Breast epithelium (tissue), 4 donors: ENCODE measurements around the gene PTCD2. TPM values are rescaled to one million over a fixed set of nuclear protein-coding genes. Genes with fewer than 3 reads are reported as not detected.

Source experiments
- DNase-seq, 2 donors: peaks; one replicate each; pipeline ENCODE4 v3.0.0-alpha.2; 2019; ENCODE audit warnings: low spot score in 2 of 2
- H3K27ac ChIP-seq, 2 donors: fragments of 200-600 bp; sonication (generic) in 1 of 2; one replicate each; pipeline ENCODE4 v1.5.1; 2016 to 2019; ENCODE audit warnings: mild to moderate bottlenecking in 1 of 2
- H3K27me3 ChIP-seq, 2 donors: fragments of 200-600 bp; sonication (generic) in 1 of 2; one replicate each; pipeline versions ENCODE4 v1.5.1 to v1.6.0; 2017 to 2019; ENCODE audit warnings: control low read depth in 1 of 2, mild to moderate bottlenecking in 1 of 2
- H3K36me3 ChIP-seq: fragments of 200-600 bp; one replicate; pipeline ENCODE4 v1.5.1; 2019
- H3K4me1 ChIP-seq, 2 donors: fragments of 200-600 bp; sonication (generic); one replicate each; pipeline ENCODE4 v1.5.1; 2016 to 2019; ENCODE audit warnings: control low read depth in 1 of 2
- H3K4me3 ChIP-seq, 3 donors: fragments of 200-600 bp; sonication (generic); 1 replicate in 2 of 3; 2 replicates in 1 of 3; pipeline ENCODE4 v1.5.1; 2016 to 2019; ENCODE audit warnings: mild to moderate bottlenecking in 3 of 3, moderate library complexity in 2 of 3
- H3K9me3 ChIP-seq, 2 donors: fragments of 200-600 bp; sonication (generic) in 1 of 2; one replicate each; pipeline ENCODE4 v1.5.1; 2016 to 2019; ENCODE audit warnings: control low read depth in 1 of 2
- POLR2A ChIP-seq: fragments of 450-650 bp; IDR thresholded peaks from one replicate; pipeline ENCODE4 v1.6.1; 2016; ENCODE audit warnings: antibody characterized with exemption, mild to moderate bottlenecking, moderate library complexity
- POLR2AphosphoS5 ChIP-seq, 3 donors: sonication (generic); formaldehyde crosslinking; IDR thresholded peaks; one replicate each; pipeline ENCODE4 v1.6.1; 2017; ENCODE audit warnings: antibody characterized with exemption in 3 of 3
- intact Hi-C: fragments of 100-400 bp; cut with DNase I; formaldehyde crosslinking; loops from one replicate; pipeline ENCODE4 v1.15.1; 2023; ENCODE audit warnings: low total_unique reads
- total RNA-seq, 3 donors: library from RNA; depleted of rRNA; stranded (reverse); fragments of >200 nt; gene quantifications; one replicate each; pipeline ENCODE4 v1.1.0, GENCODE V29; 2016
- TF ChIP-seq, protein P1 (sequence below), 3 donors: fragments of 450-650 bp; IDR thresholded peaks; one replicate each; pipeline ENCODE4 v1.5.1; 2016 to 2017; ENCODE audit warnings: antibody characterized with exemption in 3 of 3, mild to moderate bottlenecking in 3 of 3, moderate library complexity in 3 of 3

PTCD2 gene
- total RNA-seq, 3 donors from 2014 or later, result 5.6 to 10.1 (median 7.5) TPM

DNA sequence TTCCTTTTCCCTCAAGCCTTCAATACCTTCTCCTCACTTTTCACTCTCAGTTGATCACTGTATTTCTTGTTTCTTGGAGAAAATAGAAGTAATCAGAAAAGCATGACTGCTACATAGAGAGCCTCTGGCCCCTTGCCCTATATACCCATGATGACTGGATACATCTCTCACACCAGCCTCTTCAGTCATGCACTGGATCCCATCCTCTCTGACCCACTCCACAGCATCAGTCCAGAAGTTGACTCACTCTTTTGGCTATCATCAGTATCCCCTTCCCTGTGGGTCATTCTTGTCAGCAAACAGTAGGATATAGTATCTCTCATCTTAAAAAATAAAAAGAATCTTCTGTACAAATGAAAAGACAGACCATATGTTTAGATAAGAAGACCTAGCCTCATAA, 32.9 kb downstream of the PTCD2 start:
- Histone ChIP-seq H3K4me1 (no peaks in the 10 kb centered on the region), H3K27me3 (no peaks in the 10 kb centered on the region), H3K4me3 (no peak overlapping the region), H3K27ac (no peak overlapping the region), H3K9me3 (no peaks in the 10 kb centered on the region), H3K36me3 (no peaks in the 10 kb centered on the region)
- no peak for DNase-seq
- intact Hi-C loops, result no loop called here
- TF ChIP-seq POLR2A (no peak), POLR2AphosphoS5 (IDR thresholded peaks at IDR 0.05) (no peak)
- TF ChIP-seq, protein P1, sequence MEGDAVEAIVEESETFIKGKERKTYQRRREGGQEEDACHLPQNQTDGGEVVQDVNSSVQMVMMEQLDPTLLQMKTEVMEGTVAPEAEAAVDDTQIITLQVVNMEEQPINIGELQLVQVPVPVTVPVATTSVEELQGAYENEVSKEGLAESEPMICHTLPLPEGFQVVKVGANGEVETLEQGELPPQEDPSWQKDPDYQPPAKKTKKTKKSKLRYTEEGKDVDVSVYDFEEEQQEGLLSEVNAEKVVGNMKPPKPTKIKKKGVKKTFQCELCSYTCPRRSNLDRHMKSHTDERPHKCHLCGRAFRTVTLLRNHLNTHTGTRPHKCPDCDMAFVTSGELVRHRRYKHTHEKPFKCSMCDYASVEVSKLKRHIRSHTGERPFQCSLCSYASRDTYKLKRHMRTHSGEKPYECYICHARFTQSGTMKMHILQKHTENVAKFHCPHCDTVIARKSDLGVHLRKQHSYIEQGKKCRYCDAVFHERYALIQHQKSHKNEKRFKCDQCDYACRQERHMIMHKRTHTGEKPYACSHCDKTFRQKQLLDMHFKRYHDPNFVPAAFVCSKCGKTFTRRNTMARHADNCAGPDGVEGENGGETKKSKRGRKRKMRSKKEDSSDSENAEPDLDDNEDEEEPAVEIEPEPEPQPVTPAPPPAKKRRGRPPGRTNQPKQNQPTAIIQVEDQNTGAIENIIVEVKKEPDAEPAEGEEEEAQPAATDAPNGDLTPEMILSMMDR (IDR thresholded peaks at IDR 0.05), result no peak

DNA sequence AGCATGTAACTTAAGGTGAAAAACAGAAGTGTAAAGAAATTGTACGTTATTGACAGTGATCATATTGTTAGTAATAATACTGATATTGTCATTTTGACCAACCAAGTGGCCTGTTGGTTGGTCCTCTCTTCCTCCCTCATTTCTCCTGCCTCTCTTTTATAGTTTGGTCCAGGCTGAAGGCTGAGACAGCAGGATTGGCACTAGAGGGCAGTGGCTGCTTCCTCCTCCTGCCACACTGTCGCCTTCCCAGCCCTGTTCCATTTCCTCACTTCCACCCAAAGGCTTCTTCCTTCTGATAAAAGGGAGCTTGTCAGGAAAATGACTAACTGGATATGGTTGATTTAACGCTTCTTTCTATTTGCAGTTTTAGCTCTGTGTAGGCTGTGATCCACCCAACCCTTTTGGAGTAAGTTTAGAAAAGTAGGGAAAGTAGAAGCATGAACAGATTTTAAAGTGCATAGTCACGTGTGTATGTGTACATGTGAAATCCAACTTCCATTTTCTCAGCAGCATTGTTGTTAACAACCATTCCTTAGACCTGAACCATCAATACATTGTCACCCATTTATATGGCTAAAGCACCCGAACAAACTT, 35.6 kb downstream of the PTCD2 start:
- Histone ChIP-seq H3K27ac (no peak overlapping the region), H3K9me3 (no peaks in the 10 kb centered on the region), H3K4me1 (no peaks in the 10 kb centered on the region), H3K4me3 (no peak overlapping the region), H3K36me3 (no peaks in the 10 kb centered on the region), H3K27me3 (no peaks in the 10 kb centered on the region)
- DNase-seq, result no peak
- intact Hi-C loops, result no loop called here
- TF ChIP-seq, protein P1 (IDR thresholded peaks at IDR 0.05), result no peak
- TF ChIP-seq POLR2A (no peak), POLR2AphosphoS5 (IDR thresholded peaks at IDR 0.05) (no peak)

- Histone ChIP-seq H3K4me3 (no peak overlapping the region), H3K27me3 (no peaks in the 10 kb centered on the region), H3K4me1 (no peaks in the 10 kb centered on the region), H3K27ac (no peak overlapping the region), H3K9me3 (no peaks in the 10 kb centered on the region), H3K36me3 (no peaks in the 10 kb centered on the region)
- no peak for DNase-seq
- intact Hi-C loops, result no loop called here
- no peak for TF ChIP-seq POLR2A
- TF ChIP-seq POLR2AphosphoS5 (IDR thresholded peaks at IDR 0.05), result no peak
- TF ChIP-seq, protein P1 (IDR thresholded peaks at IDR 0.05), result no peak
These were observed 36.2 kb downstream of the PTCD2 start for GRCh38 chr5:72356361-72356760.

DNA sequence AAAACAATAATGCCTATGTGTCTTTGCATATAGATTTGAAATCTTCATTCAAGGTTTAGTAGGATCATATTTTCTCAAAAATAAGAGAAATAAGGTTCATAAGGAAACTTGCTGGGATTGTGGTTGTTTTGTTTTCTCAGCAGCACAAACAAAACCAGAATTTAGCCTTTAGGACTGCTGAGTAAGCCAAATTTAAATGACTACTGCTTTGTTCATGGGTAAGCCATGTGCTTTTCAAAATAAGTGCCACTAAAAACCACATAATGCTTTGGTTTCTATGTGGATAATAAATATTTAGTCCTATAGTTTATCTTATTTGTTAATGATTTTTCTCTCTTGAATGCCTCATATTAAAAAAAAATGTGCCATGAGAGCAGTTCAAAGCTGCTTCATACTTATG, 38.8 kb downstream of the PTCD2 start:
- Histone ChIP-seq H3K9me3 (no peaks in the 10 kb centered on the region), H3K4me3 (no peak overlapping the region), H3K27ac (no peak overlapping the region), H3K4me1 (no peaks in the 10 kb centered on the region), H3K27me3 (no peaks in the 10 kb centered on the region), H3K36me3 (no peaks in the 10 kb centered on the region)
- TF ChIP-seq, protein P1 (IDR thresholded peaks at IDR 0.05), result no peak
- no peak for TF ChIP-seq POLR2A
- no peak for TF ChIP-seq POLR2AphosphoS5 (IDR thresholded peaks at IDR 0.05)
- intact Hi-C loops, result no loop called here
- DNase-seq, result no peak

GRCh38 chr5:72359886-72360285, 39.7 kb downstream of the PTCD2 start:
- Histone ChIP-seq H3K27ac (no peak overlapping the region), H3K4me1 (no peaks in the 10 kb centered on the region), H3K36me3 (no peaks in the 10 kb centered on the region), H3K4me3 (no peak overlapping the region), H3K9me3 (no peaks in the 10 kb centered on the region), H3K27me3 (no peaks in the 10 kb centered on the region)
- TF ChIP-seq POLR2AphosphoS5 (IDR thresholded peaks at IDR 0.05) (no peak), POLR2A (no peak)
- TF ChIP-seq, protein P1 (IDR thresholded peaks at IDR 0.05), result no peak
- intact Hi-C loops, result loop anchor here (10.0 kb wide), 1 partner anchor 165 kb away; no protein-coding TSS in a partner anchor
- no peak for DNase-seq
